ENCODE data around the gene BST1. TPM values are rescaled to one million over a fixed set of nuclear protein-coding genes. Genes with fewer than 3 reads are reported as not detected.

BST1 gene
- total and polyA plus RNA-seq, 10 of the 15 experiments (the other 5 are each of a cell fraction or from before 2014, with no cell fraction given) = 0.04 to 0.42 (median 0.11) TPM; not detected in 1

GRCh38 chr4:15779306-15779705 lies 76.4 kb downstream of the BST1 start:
- peak overlapping the region; percentile 63 for H3K9ac ChIP-seq (ENCODE audit: control insufficient read depth, insufficient read depth, low read length)
- peak overlapping the region; percentile 38; the same call in 1 of the 2 replicates for H3K27ac ChIP-seq (ENCODE audit: control insufficient read depth, insufficient read depth)
- no peaks in the 10 kb centered on the region for H3K9me3 ChIP-seq (replicated peaks; ENCODE audit: control insufficient read depth, insufficient read depth, low read length)
- H3K4me1 ChIP-seq (ENCODE audit: control insufficient read depth, insufficient read depth, low read length) = peaks cover 42% of the 10 kb centered on the region
- H4K20me1 ChIP-seq (ENCODE audit: control insufficient read depth, insufficient read depth) = no peaks in the 10 kb centered on the region
- TSS peak; percentile 68 for BruUV-seq (replicated peaks)
- CTCF ChIA-PET = interaction anchor here (1.0 to 8.6 kb wide), 15 partner anchors 7 to 176 kb away, joined by 3 to 96 read pairs (median 4); no protein-coding TSS in a partner anchor
- no peak overlapping the region for H2AFZ ChIP-seq (ENCODE audit: control insufficient read depth, low read depth, low read length)
- WGBS (ENCODE audit: insufficient coverage, insufficient replicate concordance, low lambda C conversion rate, missing lambda C conversion rate) = under 1% methylated on average over 14 of the region's 14 CpGs
- POLR2A ChIA-PET = interaction anchor here (0.6 to 3.7 kb wide), 4 partner anchors 9 to 101 kb away, joined by 3 to 28 read pairs (median 4); no protein-coding TSS in a partner anchor
- TF ChIP-seq WRNIP1 (IDR thresholded peaks at IDR 0.05; ENCODE audit: borderline replicate concordance, low read depth, low read length) (no peak), ETV6 (conservative IDR thresholded peaks at IDR 0.05 in 1 of 2, IDR thresholded peaks at IDR 0.05 in 1 of 2; ENCODE audit: borderline replicate concordance in 1 of 2, low read depth in 1 of 2) (0 out of 4 replicates have a peak, but pooled peaks of 1 of the 2 experiments have one; percentile 10), CTCF (IDR thresholded peaks at IDR 0.05 in 2 of 3, conservative IDR thresholded peaks at IDR 0.05 in 1 of 3; ENCODE audit: control insufficient read depth in 2 of 3, extremely low read depth in 1 of 3, insufficient read depth in 1 of 3, low read depth in 3 of 3, low read length in 3 of 3) (peak in 1 of 3 experiments; percentile 35; a peak in 2 of 6 replicates), TARDBP (IDR thresholded peaks at IDR 0.05; ENCODE audit: borderline replicate concordance) (0 out of 2 replicates have a peak, but pooled peaks have one; percentile 5)
- intact Hi-C loops (cut with micrococcal nuclease; ENCODE audit: unreplicated experiment) (loop anchor here (2.0 to 10.0 kb wide), 5 partner anchors 23 to 775 kb away; partner anchors contain the start of genes CPEB2, FAM200B and FBXL5), in situ Hi-C loops (cut with MboI) (no loop called here)
- peaks cover 0 to under 1% of the 10 kb centered on the region in 2 experiments; a peak in 1 of 4 replicates for H3K27me3 ChIP-seq (replicated peaks in 1 of 2; ENCODE audit: control insufficient read depth in 2 of 2, insufficient read depth in 2 of 2, low read length in 1 of 2)
- ATAC-seq = no peak
- RAD21 ChIA-PET (ENCODE audit: unreplicated experiment) = interaction anchor here (0.6 to 5.3 kb wide), 13 partner anchors 9 to 177 kb away, joined by 3 to 30 read pairs (median 7); partner anchors contain the start of gene FAM200B
- no peak for DNase-seq (ENCODE audit: low read depth, low spot score)
- no peak for FAIRE-seq
- peak overlapping the region; percentile 77 for H3K4me2 ChIP-seq (ENCODE audit: control insufficient read depth, insufficient read depth)
- no peaks in the 10 kb centered on the region for H3K36me3 ChIP-seq (ENCODE audit: control insufficient read depth in 2 of 2, insufficient read depth in 2 of 2, low read length in 1 of 2)
- SMC1A ChIA-PET (ENCODE audit: uncharacterized antibody, unreplicated experiment) = interaction anchor here (0.8 to 5.7 kb wide), 15 partner anchors 9 to 134 kb away, joined by 3 to 31 read pairs (median 6); no protein-coding TSS in a partner anchor
- peak overlapping the region; percentile 72 for H3K4me3 ChIP-seq
- H3K79me2 ChIP-seq (ENCODE audit: control insufficient read depth, insufficient read depth, low read length) = no peaks in the 10 kb centered on the region; the same call in 1 of the 2 replicates
